Measurements from ENCODE around the gene MOCOS.

DNA sequence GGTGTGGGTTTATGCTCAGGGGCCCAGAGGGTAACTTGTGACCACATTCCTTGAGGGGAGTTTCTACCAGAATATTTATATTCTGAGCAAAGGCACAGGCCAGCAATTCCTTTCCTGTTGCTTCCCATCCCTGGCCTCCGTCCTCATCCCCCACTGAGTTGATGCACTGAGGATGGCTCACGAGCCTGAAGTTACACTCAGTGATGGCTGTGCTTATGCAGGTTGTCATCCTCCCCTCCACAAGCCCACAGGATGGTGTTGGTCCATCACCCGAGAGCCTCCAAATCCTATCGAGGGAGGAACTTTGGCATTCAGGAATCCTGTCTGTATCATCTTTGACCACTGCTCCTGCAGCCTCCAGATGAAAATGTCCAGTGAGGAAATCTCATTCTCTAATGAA is 81.9 kb downstream of the MOCOS start:
- TF ChIP-seq POLR2AphosphoS5 (IDR thresholded peaks at IDR 0.05; ENCODE audit: low read depth, low read length) (no peak), EZH2phosphoT487 (IDR thresholded peaks at IDR 0.05; ENCODE audit: borderline replicate concordance) (no peak), EZH2 (IDR thresholded peaks at IDR 0.05) (no peak), CEBPB (IDR thresholded peaks at IDR 0.05; ENCODE audit: low read depth) (no peak)
- TF ChIP-seq, protein P1, sequence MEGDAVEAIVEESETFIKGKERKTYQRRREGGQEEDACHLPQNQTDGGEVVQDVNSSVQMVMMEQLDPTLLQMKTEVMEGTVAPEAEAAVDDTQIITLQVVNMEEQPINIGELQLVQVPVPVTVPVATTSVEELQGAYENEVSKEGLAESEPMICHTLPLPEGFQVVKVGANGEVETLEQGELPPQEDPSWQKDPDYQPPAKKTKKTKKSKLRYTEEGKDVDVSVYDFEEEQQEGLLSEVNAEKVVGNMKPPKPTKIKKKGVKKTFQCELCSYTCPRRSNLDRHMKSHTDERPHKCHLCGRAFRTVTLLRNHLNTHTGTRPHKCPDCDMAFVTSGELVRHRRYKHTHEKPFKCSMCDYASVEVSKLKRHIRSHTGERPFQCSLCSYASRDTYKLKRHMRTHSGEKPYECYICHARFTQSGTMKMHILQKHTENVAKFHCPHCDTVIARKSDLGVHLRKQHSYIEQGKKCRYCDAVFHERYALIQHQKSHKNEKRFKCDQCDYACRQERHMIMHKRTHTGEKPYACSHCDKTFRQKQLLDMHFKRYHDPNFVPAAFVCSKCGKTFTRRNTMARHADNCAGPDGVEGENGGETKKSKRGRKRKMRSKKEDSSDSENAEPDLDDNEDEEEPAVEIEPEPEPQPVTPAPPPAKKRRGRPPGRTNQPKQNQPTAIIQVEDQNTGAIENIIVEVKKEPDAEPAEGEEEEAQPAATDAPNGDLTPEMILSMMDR (IDR thresholded peaks at IDR 0.05 in 2 of 3, conservative IDR thresholded peaks at IDR 0.05 in 1 of 3; ENCODE audit: borderline replicate concordance in 1 of 3, insufficient read depth in 1 of 3, low read depth in 2 of 3, low read length in 2 of 3), result no peak
